Occipital lobe (tissue), 3 donors: ENCODE measurements around the gene TPPP3. TPM values are rescaled to one million over a fixed set of nuclear protein-coding genes. Genes with fewer than 3 reads are reported as not detected.

Source experiments
- DNase-seq: peaks from one replicate; lab custom pipeline; 2025; lab: John Stamatoyannopoulos, UW
- small RNA-seq: library from RNA; depleted of rRNA; stranded (forward); fragments of <200 nt; gene quantifications from one replicate; pipeline ENCODE3, GENCODE V24; 2014
- total RNA-seq: library from RNA; depleted of rRNA; stranded (reverse); fragments of >200 nt; gene quantifications from one replicate; pipeline ENCODE4 v1.2.3, GENCODE V29; 2014

The TPPP3 gene
- total RNA-seq, 1 donor from 2014 or later, result 2.3 TPM

- DNase-seq, result no peak
Measured at GRCh38 chr16:67346341-67346740, 47.0 kb downstream of the TPPP3 start.

- no peak for DNase-seq
Measured at GRCh38 chr16:67345401-67345800, 47.9 kb downstream of the TPPP3 start.

- no peak for DNase-seq
Measured at GRCh38 chr16:67342616-67343015, 50.7 kb downstream of the TPPP3 start.

GRCh38 chr16:67341250-67341649 is 52.0 kb downstream of the TPPP3 start:
- no peak for DNase-seq

Small RNA genes lying within 50 kb of the gene (small RNA-seq; reads per million reads assigned to genes)
- gene RNU1-123P, result not detected

Other genes with a start within 250 kb of the TPPP3 start
- 1.2 TPM for gene B3GNT9, start 242.5 kb downstream of the TPPP3 start, total RNA-seq
- gene TRADD, start 233.6 kb downstream of the TPPP3 start, total RNA-seq, result 1.2 TPM
- gene FBXL8, start 233.5 kb downstream of the TPPP3 start, total RNA-seq, result 2.0 TPM
- 5.1 TPM for gene HSF4, start 228.8 kb downstream of the TPPP3 start, total RNA-seq
- gene NOL3, start 223.0 kb downstream of the TPPP3 start, total RNA-seq, result 4.1 TPM
- 49.1 TPM for gene MATCAP1, start 209.5 kb downstream of the TPPP3 start, total RNA-seq
- 0.47 TPM for gene EXOC3L1, start 203.4 kb downstream of the TPPP3 start, total RNA-seq
- 17.8 TPM for gene E2F4, start 201.3 kb downstream of the TPPP3 start, total RNA-seq
- gene ELMO3, start 194.4 kb downstream of the TPPP3 start, total RNA-seq, result 0.16 TPM
- gene TMEM208, start 166.4 kb downstream of the TPPP3 start, total RNA-seq, result 14.7 TPM
- 2.5 TPM for gene FHOD1, start 146.0 kb downstream of the TPPP3 start, total RNA-seq
- gene SLC9A5, start 144.5 kb downstream of the TPPP3 start, total RNA-seq, result 1.2 TPM
- 2.3 TPM for gene PLEKHG4, start 114.0 kb downstream of the TPPP3 start, total RNA-seq
- gene KCTD19, start 66.8 kb downstream of the TPPP3 start, total RNA-seq, result 0.31 TPM
- gene LRRC36, start 66.7 kb downstream of the TPPP3 start, total RNA-seq, result 1.4 TPM
- gene ZDHHC1, start 23.0 kb upstream of the TPPP3 start, total RNA-seq, result 2.3 TPM
- gene HSD11B2, start 37.6 kb upstream of the TPPP3 start, total RNA-seq, result not detected
- 63.0 TPM for gene ATP6V0D1, start 87.7 kb upstream of the TPPP3 start, total RNA-seq
- not detected for gene AGRP, start 90.0 kb upstream of the TPPP3 start, total RNA-seq
- 26.2 TPM for gene RIPOR1, start 135.3 kb upstream of the TPPP3 start, total RNA-seq
- gene CTCF, start 169.0 kb upstream of the TPPP3 start, total RNA-seq, result 54.0 TPM